Hindlimb muscle (tissue), 1 donor: ENCODE results near the gene FYN. TPM values are rescaled to one million over a fixed set of nuclear protein-coding genes. Genes with fewer than 3 reads are reported as not detected.

Experiments used
- DNase-seq: peaks from one replicate; pipeline ENCODE4 v3.0.0-alpha.2; 2013
- polyA plus RNA-seq: library from polyadenylated mRNA; unstranded; fragments of 120-200 nt; gene quantifications from one replicate; pipeline ENCODE4 v1.2.1, GENCODE V29; 2013; ENCODE audit not compliant: insufficient read length

FYN gene
- polyA plus RNA-seq, 1 donor: 152 TPM

- DNase-seq: no peak
These were observed 43.3 kb downstream of the FYN start for GRCh38 chr6:111829998-111830397.

- no peak for DNase-seq
These were observed 43.7 kb downstream of the FYN start for GRCh38 chr6:111829581-111829980.

GRCh38 chr6:111828809-111829208 lies 44.4 kb downstream of the FYN start:
- DNase-seq: peak; percentile 34

GRCh38 chr6:111825439-111826086 lies 47.7 kb downstream of the FYN start:
- no peak for DNase-seq

- no peak for DNase-seq
These were observed 48.5 kb downstream of the FYN start for GRCh38 chr6:111824608-111825337.

- no peak for DNase-seq
These were observed 49.2 kb downstream of the FYN start for GRCh38 chr6:111823831-111824607.

- no peak for DNase-seq
These were observed 50.2 kb downstream of the FYN start for GRCh38 chr6:111823012-111823411.

- no peak for DNase-seq
These were observed 53.8 kb downstream of the FYN start for GRCh38 chr6:111819458-111819857.

GRCh38 chr6:111818539-111819226 lies 54.6 kb downstream of the FYN start:
- DNase-seq: no peak

GRCh38 chr6:111817451-111818120 lies 55.7 kb downstream of the FYN start:
- DNase-seq: no peak

- no peak for DNase-seq
These were observed 59.5 kb downstream of the FYN start for GRCh38 chr6:111813677-111814310.

GRCh38 chr6:111813237-111813636 lies 60.0 kb downstream of the FYN start:
- no peak for DNase-seq

- DNase-seq: no peak
These were observed 60.9 kb downstream of the FYN start for GRCh38 chr6:111812060-111813038.

- DNase-seq: no peak
These were observed 62.7 kb downstream of the FYN start for GRCh38 chr6:111810294-111811131.

GRCh38 chr6:111809766-111810165 lies 63.5 kb downstream of the FYN start:
- DNase-seq: no peak

- no peak for DNase-seq
These were observed 64.0 kb downstream of the FYN start for GRCh38 chr6:111809264-111809663.

- DNase-seq: no peak
These were observed 64.8 kb downstream of the FYN start for GRCh38 chr6:111808493-111808892.

GRCh38 chr6:111806561-111807497 lies 66.4 kb downstream of the FYN start:
- DNase-seq: no peak
